ENCODE measurements around the gene SUSD1.
A peak's percentile ranks its signal among the peaks of the same experiment; 100 is the strongest.
"Not testable (repeated sequence)": the region's sequence is repeated elsewhere in the genome, so short reads cannot be mapped to it uniquely, and the experiment has no call there.

SUSD1 gene

GRCh38 chr9:112173489-112174221 lies 1.4 kb downstream of the SUSD1 start:
- no peak for DNase-seq (ENCODE audit: low read depth)

GRCh38 chr9:112170968-112171367 lies 4.1 kb downstream of the SUSD1 start:
- DNase-seq (ENCODE audit: low read depth): no peak

DNA sequence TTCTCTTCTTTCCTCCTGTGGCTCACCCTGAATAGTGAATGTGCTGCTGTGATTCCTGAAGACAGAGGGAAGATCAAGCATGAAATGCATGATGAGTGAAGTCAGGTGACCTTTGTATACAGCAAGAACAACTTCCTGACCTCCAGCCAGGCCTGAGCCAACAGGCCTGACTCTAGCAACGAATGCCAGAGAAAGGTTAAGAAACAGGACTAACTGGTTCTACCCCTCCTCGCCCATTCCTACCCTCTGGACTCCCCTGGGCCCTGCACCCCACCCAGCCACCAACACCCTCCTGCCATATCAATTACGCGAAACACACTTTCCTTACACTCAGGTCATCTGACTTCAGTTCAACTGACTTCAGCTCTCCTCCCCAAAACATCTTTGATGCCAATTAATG lies 4.9 kb downstream of the SUSD1 start:
- no peak for DNase-seq (ENCODE audit: low read depth)

GRCh38 chr9:112169368-112169767 lies 5.7 kb downstream of the SUSD1 start:
- DNase-seq (ENCODE audit: low read depth): no peak

DNA sequence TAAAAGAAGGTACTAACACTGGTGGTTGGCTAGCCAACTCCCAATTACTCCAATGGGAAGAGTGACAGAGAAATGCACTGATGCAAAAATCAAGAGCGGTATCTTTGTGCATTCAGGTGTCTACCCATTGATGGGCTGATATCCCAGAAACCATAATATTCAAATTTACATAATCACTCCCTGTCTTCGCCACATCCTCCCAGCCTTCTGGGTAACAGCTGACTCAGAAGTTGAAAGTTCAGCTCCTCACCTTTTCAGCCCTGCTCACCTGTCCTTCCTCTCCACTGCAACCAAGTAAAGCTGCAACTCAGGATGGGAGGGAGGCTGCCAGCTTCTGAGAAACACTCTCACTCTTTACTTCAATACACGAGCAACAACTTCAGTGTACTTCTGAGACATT lies 6.9 kb downstream of the SUSD1 start:
- DNase-seq (ENCODE audit: low read depth): no peak

- no peak for DNase-seq (ENCODE audit: low read depth)
Observed at GRCh38 chr9:112166176-112167140, 8.6 kb downstream of the SUSD1 start.

GRCh38 chr9:112162621-112163413 lies 12.3 kb downstream of the SUSD1 start:
- DNase-seq (ENCODE audit: low read depth): no peak

DNA sequence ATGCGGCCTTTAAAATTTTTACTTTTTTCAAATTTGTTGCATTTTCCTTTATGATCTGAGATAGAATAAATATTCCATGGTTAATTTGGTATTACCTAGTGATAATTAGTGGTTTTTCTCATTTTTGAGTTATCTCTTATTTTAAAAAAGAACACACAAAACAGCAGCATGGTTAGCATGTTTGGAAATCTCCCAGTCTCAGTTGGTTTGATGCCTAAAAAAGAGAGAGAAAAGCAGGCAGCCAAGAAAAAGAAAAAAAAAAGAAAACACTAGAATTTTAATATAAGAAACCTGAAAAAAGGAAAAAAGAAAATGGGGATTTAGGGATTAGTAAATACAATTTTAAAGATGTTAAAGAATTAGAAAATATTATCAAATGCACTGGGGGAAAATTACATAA lies 15.3 kb downstream of the SUSD1 start:
- DNase-seq (ENCODE audit: low read depth): no peak

- no peak for DNase-seq (ENCODE audit: low read depth)
Observed at GRCh38 chr9:112158656-112159367, 16.3 kb downstream of the SUSD1 start.

DNA sequence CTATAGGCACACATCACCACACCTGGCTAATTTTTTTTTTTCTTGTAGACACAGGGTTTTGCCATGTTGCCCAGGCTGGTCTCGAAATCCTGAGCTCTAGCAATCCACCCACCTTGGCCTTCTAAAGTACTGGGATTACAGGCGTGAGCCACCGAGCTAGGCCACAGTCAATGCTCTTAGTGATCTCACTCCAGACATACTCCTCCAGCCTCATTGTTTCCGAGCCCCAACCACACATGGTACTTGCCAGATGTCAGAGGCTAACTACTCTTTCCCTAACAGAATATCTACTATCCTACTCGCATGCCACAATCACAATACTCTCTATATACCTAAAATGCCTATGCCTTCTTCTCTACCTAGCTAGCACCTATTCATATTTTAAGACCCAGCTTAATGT lies 17.1 kb downstream of the SUSD1 start:
- DNase-seq (ENCODE audit: low read depth): no peak

- DNase-seq (ENCODE audit: low read depth): no peak
Observed at GRCh38 chr9:112157087-112157486, 18.0 kb downstream of the SUSD1 start.

- peak; percentile 91 for DNase-seq (ENCODE audit: low read depth)
Observed at GRCh38 chr9:112149211-112149610, 25.9 kb downstream of the SUSD1 start.

DNA sequence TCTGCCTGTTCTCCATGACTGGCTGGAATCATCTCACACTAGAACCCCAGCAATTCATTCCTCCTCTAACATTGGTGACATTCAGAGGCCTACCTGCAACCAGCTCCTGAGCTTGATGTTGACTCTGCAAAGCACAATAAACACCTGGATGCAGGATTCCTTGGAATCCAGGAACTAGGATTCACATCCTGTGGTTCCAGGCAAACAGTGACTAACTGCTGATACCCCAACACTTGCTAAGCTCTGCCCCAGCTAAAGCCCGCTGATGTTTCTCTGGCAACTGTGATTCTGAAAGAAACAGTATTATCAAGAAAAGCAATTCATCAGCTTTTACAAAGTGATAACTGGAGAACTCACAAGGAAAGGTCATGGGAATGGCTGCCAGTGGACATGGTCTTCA lies 29.2 kb downstream of the SUSD1 start:
- DNase-seq (ENCODE audit: low read depth): no peak

- DNase-seq (ENCODE audit: low read depth): no peak
Observed at GRCh38 chr9:112144807-112145206, 30.3 kb downstream of the SUSD1 start.

- DNase-seq (ENCODE audit: low read depth): no peak
Observed at GRCh38 chr9:112142420-112142819, 32.7 kb downstream of the SUSD1 start.

- no peak for DNase-seq (ENCODE audit: low read depth)
Observed at GRCh38 chr9:112140936-112141335, 34.2 kb downstream of the SUSD1 start.

- no peak for DNase-seq (ENCODE audit: low read depth)
Observed at GRCh38 chr9:112137066-112137465, 38.0 kb downstream of the SUSD1 start.

GRCh38 chr9:112135706-112136105 lies 39.4 kb downstream of the SUSD1 start:
- DNase-seq (ENCODE audit: low read depth): no peak

- not testable (repeated sequence) for DNase-seq (ENCODE audit: low read depth)
Observed at GRCh38 chr9:112133806-112134205, 41.3 kb downstream of the SUSD1 start.

GRCh38 chr9:112132356-112132755 lies 42.7 kb downstream of the SUSD1 start:
- no peak for DNase-seq (ENCODE audit: low read depth)

DNA sequence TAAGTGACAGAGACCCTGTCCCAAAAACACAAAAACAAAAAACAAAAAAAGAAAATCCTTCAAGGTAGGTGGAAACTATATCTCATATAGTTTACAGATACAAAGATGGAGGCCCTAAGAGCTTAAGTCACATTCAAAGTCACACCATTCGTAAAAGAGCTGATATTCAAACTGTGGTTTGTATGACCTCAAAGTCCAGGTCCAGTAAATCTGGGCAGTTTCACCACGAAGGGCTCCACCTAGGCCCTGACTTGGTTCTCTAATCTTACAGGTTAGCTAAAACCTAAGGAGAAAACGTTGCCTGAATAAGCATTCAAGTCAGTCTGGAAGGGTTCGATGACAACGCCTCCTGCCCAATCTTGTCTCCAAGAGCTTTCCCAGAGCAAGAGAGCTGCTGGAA lies 44.1 kb downstream of the SUSD1 start:
- DNase-seq (ENCODE audit: low read depth): no peak

- no peak for DNase-seq (ENCODE audit: low read depth)
Observed at GRCh38 chr9:112130347-112130746, 44.8 kb downstream of the SUSD1 start.

Data from CMK (cell line).